GM23338 (cell line): Measurements from ENCODE around the gene STK33. TPM values are rescaled to one million over a fixed set of nuclear protein-coding genes. Genes with fewer than 3 reads are reported as not detected.

Source experiments
- ATAC-seq: fragments of 200-7000 bp; cut with Tn5 transposase; 3 replicates; pipeline ENCODE4 v1.9.1; 2020
- DNase-seq: peaks from one replicate; pipeline ENCODE4 v3.0.0-alpha.2; 2015; ENCODE audit warnings: low spot score
- H2AFZ ChIP-seq: fragments of 200-600 bp; sonication (generic); 2 replicates; pipeline ENCODE4 v1.8.0; 2016; ENCODE audit warnings: antibody characterized with exemption, mild to moderate bottlenecking, moderate library complexity
- H3F3A ChIP-seq: fragments of 200-600 bp; sonication (generic); replicated peaks from 2 replicates; pipeline ENCODE4 v1.8.0; 2017; ENCODE audit warnings: antibody characterized with exemption, mixed run types, low read depth
- H3K27ac ChIP-seq: fragments of 200-600 bp; sonication (generic); 2 replicates; pipeline ENCODE4 v1.6.1; 2016; ENCODE audit warnings: low read depth
- H3K27me3 ChIP-seq: fragments of 200-600 bp; sonication (generic); 2 replicates; pipeline ENCODE4 v1.8.0; 2016; ENCODE audit warnings: mild to moderate bottlenecking, mixed run types, moderate library complexity; ENCODE audit not compliant: insufficient read depth
- H3K36me3 ChIP-seq: fragments of 200-600 bp; sonication (generic); 2 replicates; pipeline ENCODE4 v1.8.0; 2016; ENCODE audit warnings: mild to moderate bottlenecking; ENCODE audit not compliant: insufficient read depth
- H3K4me1 ChIP-seq: fragments of 200-600 bp; sonication (generic); 2 replicates; pipeline ENCODE4 v1.8.0; 2016; ENCODE audit warnings: mild to moderate bottlenecking, moderate library complexity; ENCODE audit not compliant: insufficient read depth
- H3K4me2 ChIP-seq: fragments of 200-600 bp; sonication (generic); 2 replicates; pipeline ENCODE4 v1.7.1; 2017; ENCODE audit warnings: mixed run types
- H3K4me3 ChIP-seq: fragments of 200-600 bp; sonication (generic); 2 replicates; pipeline ENCODE4 v1.6.1; 2016; ENCODE audit warnings: mixed run types
- H3K79me2 ChIP-seq: fragments of 200-600 bp; sonication (generic); replicated peaks from 2 replicates; pipeline ENCODE4 v1.8.0; 2017; ENCODE audit warnings: mild to moderate bottlenecking; ENCODE audit not compliant: insufficient read depth
- H3K9me2 ChIP-seq: fragments of 200-600 bp; sonication (generic); 2 replicates; pipeline ENCODE4 v1.8.0; 2017; ENCODE audit not compliant: insufficient read depth
- H4K20me1 ChIP-seq: fragments of 200-600 bp; sonication (generic); replicated peaks from 2 replicates; pipeline ENCODE4 v1.8.0; 2017; ENCODE audit warnings: mild to moderate bottlenecking; ENCODE audit not compliant: insufficient read depth
- H3K27ac Mint-ChIP-seq: 2 replicates; pipeline ENCODE4 v1.8.0; 2020; ENCODE audit warnings: inconsistent platforms, mild to moderate bottlenecking, moderate library complexity, mixed read lengths
- H3K27me3 Mint-ChIP-seq: 3 replicates; pipeline ENCODE4 v1.8.0; 2022; ENCODE audit warnings: low read depth, mild to moderate bottlenecking, moderate library complexity, mixed read lengths, inconsistent platforms; ENCODE audit not compliant: insufficient read depth, poor library complexity
- H3K36me3 Mint-ChIP-seq: 3 replicates; pipeline ENCODE4 v1.8.0; 2021; ENCODE audit warnings: low read depth, mild to moderate bottlenecking, inconsistent platforms, moderate library complexity, mixed read lengths
- H3K4me1 Mint-ChIP-seq: 3 replicates; pipeline ENCODE4 v1.8.0; 2020; ENCODE audit warnings: mild to moderate bottlenecking, inconsistent platforms, mixed read lengths
- H3K4me3 Mint-ChIP-seq: 3 replicates; pipeline ENCODE4 v1.8.0; 2021; ENCODE audit warnings: moderate library complexity, mild to moderate bottlenecking, inconsistent platforms, mixed read lengths
- H3K9me3 Mint-ChIP-seq: 3 replicates; pipeline ENCODE4 v1.8.0; 2020; ENCODE audit warnings: moderate library complexity, mild to moderate bottlenecking, inconsistent platforms, mixed read lengths
- CREB1 ChIP-seq: fragments of 250-450 bp; sonication (Bioruptor Pico); IDR thresholded peaks from 2 replicates; pipeline ENCODE4 v1.5.0; 2020; ENCODE audit warnings: low read depth, mild to moderate bottlenecking, moderate library complexity
- CTCF ChIP-seq, 2 experiments: fragments of 200-600 bp in 1 of 2; sonication (generic) in 1 of 2; conservative IDR thresholded peaks; 2 replicates each; pipeline versions ENCODE4 v1.5.1 to v1.6.1; 2016 to 2017; ENCODE audit warnings: antibody characterized with exemption in 2 of 2, low read depth in 2 of 2, mild to moderate bottlenecking in 2 of 2, moderate library complexity in 1 of 2
- ETS1 ChIP-seq: IDR thresholded peaks from 2 replicates; pipeline ENCODE4 v1.6.1; 2016; ENCODE audit warnings: antibody characterized with exemption
- EZH2 ChIP-seq: fragments of 200-600 bp; sonication (generic); IDR thresholded peaks from one replicate; pipeline ENCODE4 v1.8.0; 2017; ENCODE audit warnings: antibody characterized with exemption, mild to moderate bottlenecking, low read depth; ENCODE audit not compliant: unreplicated experiment
- EZH2phosphoT487 ChIP-seq: fragments of 200-600 bp; sonication (generic); IDR thresholded peaks from one replicate; pipeline ENCODE4 v1.8.1; 2018; ENCODE audit warnings: antibody characterized with exemption; ENCODE audit not compliant: unreplicated experiment
- JUNB ChIP-seq: IDR thresholded peaks from one replicate; pipeline ENCODE4 v1.6.1; 2016; ENCODE audit warnings: antibody characterized with exemption; ENCODE audit not compliant: unreplicated experiment
- NANOG ChIP-seq: IDR thresholded peaks from 2 replicates; pipeline ENCODE4 v1.6.1; 2016; ENCODE audit warnings: antibody characterized with exemption, borderline replicate concordance
- POLR2AphosphoS5 ChIP-seq: IDR thresholded peaks from 2 replicates; pipeline ENCODE4 v1.6.1; 2016; ENCODE audit warnings: antibody characterized with exemption, low read depth
- REST ChIP-seq: IDR thresholded peaks from one replicate; pipeline ENCODE4 v1.6.1; 2018; ENCODE audit warnings: antibody characterized with exemption; ENCODE audit not compliant: unreplicated experiment
- STAT1 ChIP-seq: IDR thresholded peaks from one replicate; pipeline ENCODE4 v1.6.1; 2016; ENCODE audit warnings: antibody characterized with exemption; ENCODE audit not compliant: unreplicated experiment
- ZNF114 ChIP-seq: fragments of 250-450 bp; sonication (Bioruptor Pico); IDR thresholded peaks from 2 replicates; pipeline ENCODE4 v1.5.0; 2020; ENCODE audit warnings: mild to moderate bottlenecking, moderate library complexity
- ZNF331 ChIP-seq: fragments of 250-450 bp; sonication (Bioruptor Pico); IDR thresholded peaks from 2 replicates; pipeline ENCODE4 v1.5.0; 2020; ENCODE audit warnings: low read depth, mild to moderate bottlenecking, moderate library complexity
- polyA plus RNA-seq: library from polyadenylated mRNA; unstranded; fragments of >200 nt; fragmentation: Nextera tagmentation; extraction: Ambion mirVana; gene quantifications from 2 replicates; pipeline ENCODE4 v1.2.1, GENCODE V29; 2016
- total RNA-seq: library from RNA; depleted of rRNA; stranded (reverse); fragments of >200 nt; shearing (Covaris generic); gene quantifications from 2 replicates; pipeline ENCODE4 v1.2.3, GENCODE V29; 2014

STK33 gene
- total and polyA plus RNA-seq, 2 experiments from 2014 or later: 17.2 to 18.2 TPM

GRCh38 chr11:8597182-8597581, 3.2 kb upstream of the STK33 start (continued):
- TF ChIP-seq REST (no peak), STAT1 (no peak), POLR2AphosphoS5 (no peak), CREB1 (CRISPR knock-in tag) (no peak), EZH2 (no peak), EZH2phosphoT487 (no peak), ETS1 (no peak)

GRCh38 chr11:8596504-8597046, 2.5 kb upstream of the STK33 start:
- no peak overlapping the region for H3K27ac ChIP-seq
- Mint-ChIP-seq H3K9me3 (no peaks in the 10 kb centered on the region), H3K27ac (no peak overlapping the region), H3K4me1 (peaks cover 20% of the 10 kb centered on the region), H3K4me3 (no peak overlapping the region), H3K36me3 (no peaks in the 10 kb centered on the region), H3K27me3 (peaks cover 6% of the 10 kb centered on the region)
- DNase-seq: no peak
- peak overlapping the region; percentile 23; the same call in 1 of the 2 replicates for H3K4me2 ChIP-seq
- H3K36me3 ChIP-seq: no peaks in the 10 kb centered on the region
- no peak for ATAC-seq
- H3F3A ChIP-seq: no peaks in the 10 kb centered on the region
- H3K4me3 ChIP-seq: no peak overlapping the region
- H4K20me1 ChIP-seq: no peaks in the 10 kb centered on the region
- no peak overlapping the region; the same call in 1 of the 2 replicates for H2AFZ ChIP-seq
- H3K79me2 ChIP-seq: 0 out of 2 replicates have a peak, but pooled peaks cover 5% of the 10 kb centered on the region
- peaks cover 23% of the 10 kb centered on the region; the same call in 1 of the 2 replicates for H3K4me1 ChIP-seq
- no peaks in the 10 kb centered on the region for H3K27me3 ChIP-seq
- H3K9me2 ChIP-seq: no peaks in the 10 kb centered on the region
- TF ChIP-seq POLR2AphosphoS5 (no peak), CREB1 (CRISPR knock-in tag) (no peak), REST (no peak), ZNF331 (no peak), ZNF114 (CRISPR knock-in tag) (no peak), CTCF (conservative IDR thresholded peaks at IDR 0.05; ENCODE audit: low read depth in 2 of 2) (no peak), NANOG (no peak), EZH2 (no peak), EZH2phosphoT487 (no peak), JUNB (no peak), ETS1 (no peak)
